AG08395 (cell line): ENCODE data around the gene GAS7.

Source experiments
- DNase-seq: peaks from one replicate; pipeline ENCODE4 v3.0.0; 2012; ENCODE audit warnings: mixed read lengths, low spot score

GAS7 gene

GRCh38 chr17:10135539-10136257, 62.7 kb downstream of the GAS7 start:
- DNase-seq, result peak; percentile 69

- DNase-seq, result no peak
Measured at GRCh38 chr17:10130677-10131076, 67.7 kb downstream of the GAS7 start.

- DNase-seq, result no peak
Measured at GRCh38 chr17:10130263-10130662, 68.1 kb downstream of the GAS7 start.

GRCh38 chr17:10127819-10128425, 70.5 kb downstream of the GAS7 start:
- peak; percentile 91 for DNase-seq

- DNase-seq, result peak; percentile 50
Measured at GRCh38 chr17:10126616-10127501, 71.5 kb downstream of the GAS7 start.

- no peak for DNase-seq
Measured at GRCh38 chr17:10126276-10126615, 72.2 kb downstream of the GAS7 start.

GRCh38 chr17:10125531-10126275, 72.7 kb downstream of the GAS7 start:
- no peak for DNase-seq

GRCh38 chr17:10123093-10123492, 75.3 kb downstream of the GAS7 start:
- DNase-seq, result no peak

GRCh38 chr17:10121971-10122707, 76.3 kb downstream of the GAS7 start:
- DNase-seq, result no peak

- DNase-seq, result no peak
Measured at GRCh38 chr17:10120749-10121148, 77.7 kb downstream of the GAS7 start.

- no peak for DNase-seq
Measured at GRCh38 chr17:10120109-10120485, 78.3 kb downstream of the GAS7 start.

GRCh38 chr17:10119203-10120108, 79.0 kb downstream of the GAS7 start:
- no peak for DNase-seq

- DNase-seq, result no peak
Measured at GRCh38 chr17:10118788-10119130, 79.6 kb downstream of the GAS7 start.

GRCh38 chr17:10117581-10118001, 80.8 kb downstream of the GAS7 start:
- no peak for DNase-seq

- no peak for DNase-seq
Measured at GRCh38 chr17:10116753-10117420, 81.5 kb downstream of the GAS7 start.

GRCh38 chr17:10116267-10116666, 82.1 kb downstream of the GAS7 start:
- no peak for DNase-seq

GRCh38 chr17:10115536-10115932, 82.9 kb downstream of the GAS7 start:
- DNase-seq, result no peak

- DNase-seq, result peak; percentile 97
Measured at GRCh38 chr17:10114931-10115535, 83.4 kb downstream of the GAS7 start.

- no peak for DNase-seq
Measured at GRCh38 chr17:10112962-10113361, 85.4 kb downstream of the GAS7 start.
